CD4-positive, alpha-beta T cell treated with Interleukin-15 for 4 hours (primary cell): ENCODE data around the gene CDIP1.
"Not testable (repeated sequence)": the region's sequence is repeated elsewhere in the genome, so short reads cannot be mapped to it uniquely, and the experiment has no call there.

ENCODE experiments used
- DNase-seq: peaks from one replicate; pipeline ENCODE4 v3.0.0-alpha.2; 2020; ENCODE audit warnings: low spot score

The CDIP1 gene

GRCh38 chr16:4538350-4539235, at the start of gene CDIP1:
TSS of gene CDIP1 (minus strand) at chr16:4538773. CDS start at chr16:4514130, 24,643 bp downstream.
- peak; percentile 94 for DNase-seq

DNA sequence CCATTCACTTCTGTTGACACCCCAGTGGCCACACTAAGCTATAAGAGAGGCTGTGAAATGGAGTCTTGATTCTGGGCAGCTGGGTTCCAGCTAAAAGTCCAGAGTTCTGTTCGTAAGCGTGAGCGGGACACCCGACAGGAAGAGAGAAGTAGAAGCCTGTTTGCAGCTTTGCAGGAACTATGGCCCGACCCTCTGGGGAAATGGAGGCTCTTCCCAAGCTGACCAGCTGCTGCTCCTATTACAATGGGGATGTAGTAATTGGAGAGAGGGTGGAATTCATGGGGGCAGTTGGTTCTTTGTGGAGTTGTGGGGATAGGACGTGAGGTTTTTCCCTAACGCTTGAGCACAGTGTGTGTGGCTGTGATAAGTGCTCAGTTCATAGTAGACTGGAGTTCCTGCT, 47.7 kb upstream of the CDIP1 start:
- no peak for DNase-seq

DNA sequence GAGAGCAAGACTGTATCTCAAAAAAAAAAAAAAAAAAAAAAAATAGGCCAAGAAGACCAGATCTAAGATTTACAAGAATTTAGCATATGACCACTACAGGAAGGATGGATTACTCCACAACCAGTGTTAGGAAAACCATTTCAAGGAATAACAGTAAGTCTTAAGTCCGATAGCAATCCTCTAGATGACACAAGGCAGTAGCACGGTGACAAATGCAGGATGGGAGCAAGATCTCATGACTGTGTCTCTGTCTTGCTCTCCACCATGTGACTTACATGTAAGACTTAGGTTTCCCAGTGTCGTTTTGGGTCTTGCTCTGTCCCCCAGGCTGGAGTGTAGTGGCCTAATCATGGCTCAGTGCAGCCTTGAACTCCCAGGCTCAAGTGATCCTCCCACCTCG, 45.3 kb upstream of the CDIP1 start:
- DNase-seq: no peak

GRCh38 chr16:4580250-4580649, 41.7 kb upstream of the CDIP1 start:
- no peak for DNase-seq

DNA sequence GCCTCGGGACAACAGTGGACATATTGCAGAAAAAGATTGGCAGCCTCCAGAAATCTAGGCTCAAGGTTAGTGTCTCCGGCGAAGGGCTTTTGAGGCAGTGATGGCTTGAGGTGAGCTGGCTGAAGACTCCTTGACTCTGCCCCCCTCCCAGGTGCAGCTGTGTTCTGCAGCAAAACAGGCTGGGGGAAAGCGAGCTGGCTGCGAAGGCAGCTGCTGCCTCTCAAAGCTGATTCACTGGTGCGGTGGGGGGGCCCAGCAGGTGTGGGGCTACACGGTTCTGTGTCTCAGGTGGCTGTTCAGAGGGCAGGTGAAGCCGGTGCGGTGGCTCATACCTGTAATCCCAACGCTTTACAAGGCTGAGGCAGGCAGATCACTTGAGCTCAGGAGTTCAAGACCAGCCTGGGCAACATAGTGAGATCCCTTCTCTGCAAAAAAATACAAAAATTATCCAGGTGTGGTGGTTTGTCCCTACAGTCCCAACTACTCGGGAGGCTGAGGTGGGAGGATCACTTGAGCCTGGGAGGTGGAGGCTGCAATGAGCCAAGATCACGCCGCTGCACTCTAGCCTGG, 40.5 kb upstream of the CDIP1 start:
- no peak for DNase-seq

DNA sequence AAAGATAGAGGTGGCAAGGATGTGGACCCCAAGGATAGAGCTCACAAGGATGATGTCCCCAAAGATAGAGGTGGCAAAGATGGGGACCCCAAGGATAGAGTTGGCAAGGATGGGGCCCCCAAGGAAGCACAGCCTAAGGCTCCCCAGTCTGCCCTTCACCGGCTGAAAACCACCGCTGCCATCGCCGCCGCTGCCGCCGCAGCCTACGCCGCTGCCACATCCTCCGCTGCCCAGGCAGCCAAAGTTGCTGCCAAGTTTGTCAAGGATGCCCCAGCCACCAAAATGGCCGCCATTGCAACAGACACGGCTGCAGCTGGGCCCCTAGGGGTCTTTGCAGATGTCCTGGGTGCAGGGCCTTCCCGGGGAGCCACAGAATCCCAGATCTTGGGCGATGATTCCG, 37.4 kb upstream of the CDIP1 start:
- DNase-seq: no peak

- no peak for DNase-seq
These were observed 36.5 kb upstream of the CDIP1 start for GRCh38 chr16:4574919-4575705.

GRCh38 chr16:4573926-4574325, 35.4 kb upstream of the CDIP1 start:
- not testable (repeated sequence) for DNase-seq

- no peak for DNase-seq
These were observed 34.1 kb upstream of the CDIP1 start for GRCh38 chr16:4572715-4573114.

DNA sequence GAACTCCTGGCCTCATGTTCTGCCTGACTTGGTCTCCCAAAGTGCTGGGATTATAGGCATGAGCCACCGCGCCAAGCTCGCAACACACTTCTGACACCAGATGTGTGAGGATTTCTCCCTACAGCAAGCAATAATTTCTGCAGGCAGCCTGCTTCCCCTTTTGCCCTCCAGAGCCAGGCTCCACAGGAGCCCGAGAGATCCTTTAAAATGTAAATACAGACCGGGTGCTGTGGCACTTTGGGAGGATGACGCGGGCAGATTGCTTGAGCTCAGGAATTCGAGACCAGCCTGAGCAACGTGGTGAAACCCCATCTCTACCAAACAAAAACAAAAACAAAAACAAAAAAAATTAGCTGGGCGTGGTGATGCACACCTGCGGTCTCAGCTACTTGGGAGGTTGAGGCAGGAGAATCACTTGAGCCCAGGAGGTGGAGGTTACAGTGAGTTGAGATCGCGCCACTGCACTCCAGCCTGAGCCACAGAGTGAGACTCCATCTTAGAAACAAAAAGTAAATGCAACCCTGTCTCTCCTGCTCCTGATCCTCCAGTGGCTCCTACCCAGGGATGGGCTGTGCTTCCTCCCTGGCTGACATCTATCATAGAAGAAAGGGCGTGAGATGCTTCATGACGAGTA, 32.2 kb upstream of the CDIP1 start:
- DNase-seq: no peak

DNA sequence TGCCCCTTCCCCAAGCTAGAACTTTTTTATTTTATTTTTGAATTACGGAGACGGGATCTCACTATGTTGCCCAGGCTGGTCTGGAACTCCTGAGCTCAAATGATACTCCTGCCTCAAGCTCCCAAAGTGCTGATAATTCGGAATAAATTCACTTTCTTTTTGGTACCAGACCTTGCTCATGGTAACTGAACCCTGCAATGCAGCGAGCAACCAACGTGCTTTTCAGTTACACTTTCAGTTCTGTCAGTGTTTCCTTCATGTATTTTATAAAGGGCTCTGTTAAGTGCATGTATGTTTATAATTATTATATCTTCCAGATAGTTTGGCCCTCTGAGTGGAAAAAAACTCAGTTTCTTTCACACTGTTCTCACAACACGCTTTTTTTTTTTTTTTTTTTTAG, 31.5 kb upstream of the CDIP1 start:
- no peak for DNase-seq

DNA sequence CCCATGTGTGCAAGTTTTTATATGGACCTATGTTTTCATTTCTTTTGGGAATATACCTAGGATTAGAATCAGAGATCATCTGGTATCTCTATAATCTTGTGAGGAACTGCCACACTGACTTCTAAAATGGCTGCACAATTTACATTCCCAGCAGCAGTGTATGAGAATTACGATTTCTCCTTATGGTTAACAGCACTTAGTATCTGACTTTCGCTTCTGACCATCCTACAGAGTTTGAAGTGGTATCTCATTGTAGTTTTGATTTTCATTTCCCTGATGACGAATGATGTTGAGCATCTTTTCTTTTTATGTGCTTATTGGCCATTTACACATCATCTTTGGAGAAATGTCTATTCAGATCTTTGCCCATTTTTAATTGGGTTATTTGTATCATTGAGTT, 27.6 kb upstream of the CDIP1 start:
- no peak for DNase-seq

GRCh38 chr16:4564661-4565267, 26.2 kb upstream of the CDIP1 start:
- DNase-seq: no peak

DNA sequence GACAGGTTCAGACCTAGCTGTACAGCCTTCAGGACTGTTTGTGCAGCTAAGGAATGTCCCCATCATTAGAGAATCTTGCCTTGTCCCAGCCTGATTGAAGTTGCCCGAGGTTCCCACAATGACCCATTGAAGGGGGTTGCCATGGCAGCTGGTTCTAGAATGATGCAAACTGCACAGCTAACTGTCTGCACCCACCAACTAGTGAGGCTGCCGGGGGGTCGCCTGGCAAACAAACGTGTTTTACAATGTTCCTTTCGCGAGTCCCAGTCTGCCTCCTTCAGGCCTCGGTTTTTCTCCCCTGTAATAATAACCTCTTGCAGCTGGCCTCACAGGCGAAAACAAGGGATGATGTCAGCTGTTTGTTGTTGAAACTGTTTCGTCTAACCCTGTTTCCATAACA, 23.0 kb upstream of the CDIP1 start:
- no peak for DNase-seq

GRCh38 chr16:4557973-4558372, 19.4 kb upstream of the CDIP1 start:
- DNase-seq: no peak

DNA sequence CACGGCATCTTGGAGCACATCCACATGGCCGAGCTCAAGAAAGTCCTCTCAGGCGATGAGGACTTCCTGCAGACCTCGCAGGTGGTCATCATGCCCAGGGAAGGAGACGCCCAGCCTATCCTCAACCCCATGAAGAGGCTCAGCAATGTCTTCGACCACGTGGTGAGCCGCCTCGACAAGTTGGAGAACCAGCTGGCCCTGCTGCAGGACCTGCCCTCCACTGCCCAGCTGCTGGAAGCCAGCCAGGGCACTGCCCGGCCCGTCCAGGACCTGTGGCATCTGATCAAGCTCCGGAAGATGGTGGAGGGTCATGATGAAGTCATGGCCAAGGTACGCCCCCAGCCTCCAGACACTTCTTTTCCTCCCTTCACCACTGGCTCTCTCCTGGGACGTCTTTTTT, 18.0 kb upstream of the CDIP1 start:
- no peak for DNase-seq

- DNase-seq: no peak
These were observed 17.5 kb upstream of the CDIP1 start, which contains the start of gene C16orf96 for GRCh38 chr16:4556112-4556511. TSS of gene C16orf96 (plus strand) at chr16:4556340. CDS start at chr16:4556490, 150 bp downstream.

- no peak for DNase-seq
These were observed 14.0 kb upstream of the CDIP1 start for GRCh38 chr16:4552541-4552940.

DNA sequence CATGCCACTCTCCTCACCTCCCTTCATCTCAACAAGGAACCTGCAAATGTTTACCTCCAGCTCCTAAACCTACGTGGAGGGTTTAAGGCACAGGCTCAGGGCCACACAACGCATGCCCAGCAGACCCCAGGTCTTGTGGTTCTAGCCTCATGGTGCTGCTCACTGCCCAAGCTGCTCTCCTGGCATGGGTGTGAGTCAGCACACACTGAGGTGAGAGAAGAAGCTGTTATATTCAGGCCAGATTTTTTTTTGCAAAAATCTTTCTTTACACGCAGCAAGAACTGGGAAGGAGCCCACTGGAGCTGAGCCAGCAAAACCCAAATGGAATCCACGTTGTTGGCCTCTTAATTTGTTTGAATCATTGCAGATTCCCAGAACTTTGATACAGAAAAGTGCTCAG, 12.0 kb upstream of the CDIP1 start:
- DNase-seq: no peak

GRCh38 chr16:4548124-4548523, 9.6 kb upstream of the CDIP1 start:
- DNase-seq: no peak

GRCh38 chr16:4544473-4544872, 5.9 kb upstream of the CDIP1 start:
- no peak for DNase-seq

GRCh38 chr16:4539716-4540284, 1.2 kb upstream of the CDIP1 start:
- DNase-seq: no peak
